ENCODE data around the gene DNAJB1.
A peak's percentile ranks its signal among the peaks of the same experiment; 100 is the strongest.
"Not testable (repeated sequence)": the region's sequence is repeated elsewhere in the genome, so short reads cannot be mapped to it uniquely, and the experiment has no call there.

DNAJB1 gene

GRCh38 chr19:14553042-14553938 is 35.1 kb upstream of the DNAJB1 start:
- DNase-seq (ENCODE audit: low spot score): no peak

GRCh38 chr19:14552006-14552360 is 33.8 kb upstream of the DNAJB1 start:
- DNase-seq (ENCODE audit: low spot score): not testable (repeated sequence)

GRCh38 chr19:14551134-14552005 is 33.2 kb upstream of the DNAJB1 start:
- peak; percentile 75 for DNase-seq (ENCODE audit: low spot score)

GRCh38 chr19:14550201-14550754 is 32.1 kb upstream of the DNAJB1 start:
- DNase-seq (ENCODE audit: low spot score): no peak

- no peak for DNase-seq (ENCODE audit: low spot score)
These were observed 27.5 kb upstream of the DNAJB1 start for GRCh38 chr19:14545716-14546082.

- DNase-seq (ENCODE audit: low spot score): no peak
These were observed 26.9 kb upstream of the DNAJB1 start for GRCh38 chr19:14544977-14545715.

- no peak for DNase-seq (ENCODE audit: low spot score)
These were observed 25.9 kb upstream of the DNAJB1 start for GRCh38 chr19:14544047-14544446.

GRCh38 chr19:14542711-14543328 is 24.6 kb upstream of the DNAJB1 start:
- peak; percentile 21 for DNase-seq (ENCODE audit: low spot score)

GRCh38 chr19:14541979-14542378 is 23.8 kb upstream of the DNAJB1 start:
- DNase-seq (ENCODE audit: low spot score): not testable (repeated sequence)

- DNase-seq (ENCODE audit: low spot score): no peak
These were observed 22.7 kb upstream of the DNAJB1 start for GRCh38 chr19:14540741-14541525.

GRCh38 chr19:14536926-14537692 is 18.9 kb upstream of the DNAJB1 start:
- DNase-seq (ENCODE audit: low spot score): peak; percentile 88

GRCh38 chr19:14533450-14533849 is 15.3 kb upstream of the DNAJB1 start:
- DNase-seq (ENCODE audit: low spot score): no peak

GRCh38 chr19:14530506-14530905 is 12.3 kb upstream of the DNAJB1 start:
- no peak for DNase-seq (ENCODE audit: low spot score)

- peak; percentile 35 for DNase-seq (ENCODE audit: low spot score)
These were observed 11.8 kb upstream of the DNAJB1 start for GRCh38 chr19:14530005-14530348.

- DNase-seq (ENCODE audit: low spot score): peak; percentile 100
These were observed 11.2 kb upstream of the DNAJB1 start, which contains the start of gene TECR for GRCh38 chr19:14529254-14530004. TECR (plus strand) TSS chr19:14529594; CDS start chr19:14529697, 103 bp downstream.

GRCh38 chr19:14528419-14529253 is 10.4 kb upstream of the DNAJB1 start:
- no peak for DNase-seq (ENCODE audit: low spot score)

- no peak for DNase-seq (ENCODE audit: low spot score)
These were observed 8.2 kb upstream of the DNAJB1 start for GRCh38 chr19:14526423-14526822.

GRCh38 chr19:14525729-14526128 is 7.5 kb upstream of the DNAJB1 start:
- no peak for DNase-seq (ENCODE audit: low spot score)
